Measurements from ENCODE around the gene CSNK1G1.
"Not testable (repeated sequence)": the region's sequence is repeated elsewhere in the genome, so short reads cannot be mapped to it uniquely, and the experiment has no call there.

Gene CSNK1G1

GRCh38 chr15:64355944-64356709 is at the start of gene CSNK1G1:
CSNK1G1 (minus strand) TSS chr15:64356173; CDS start chr15:64300499, 55,674 bp downstream.
- DNase-seq (ENCODE audit: low read depth in 3 of 3): peak; percentile 84 to 87 (median 86)

GRCh38 chr15:64400583-64400982 is 44.6 kb upstream of the CSNK1G1 start:
- DNase-seq (ENCODE audit: low read depth in 3 of 3): no peak

- DNase-seq (ENCODE audit: low read depth in 3 of 3): no peak
Observed at GRCh38 chr15:64398575-64398974, 42.6 kb upstream of the CSNK1G1 start.

GRCh38 chr15:64396789-64397188 is 40.8 kb upstream of the CSNK1G1 start:
- no peak for DNase-seq (ENCODE audit: low read depth in 3 of 3)

- DNase-seq (ENCODE audit: low read depth in 3 of 3): not testable (repeated sequence)
Observed at GRCh38 chr15:64392471-64392870, 36.5 kb upstream of the CSNK1G1 start.

GRCh38 chr15:64389036-64389435 is 33.1 kb upstream of the CSNK1G1 start:
- DNase-seq (ENCODE audit: low read depth in 3 of 3): no peak

- peak; percentile 88 to 96 (median 92) for DNase-seq (ENCODE audit: low read depth in 3 of 3)
Observed at GRCh38 chr15:64387562-64388168, 31.7 kb upstream of the CSNK1G1 start, which contains the start of gene TRIP4. TRIP4 (plus strand) TSS chr15:64387836; CDS start chr15:64387864, 28 bp downstream.

- DNase-seq (ENCODE audit: low read depth in 3 of 3): no peak
Observed at GRCh38 chr15:64386291-64386690, 30.3 kb upstream of the CSNK1G1 start.

- DNase-seq (ENCODE audit: low read depth in 3 of 3): no peak
Observed at GRCh38 chr15:64383760-64384159, 27.8 kb upstream of the CSNK1G1 start.

- DNase-seq (ENCODE audit: low read depth in 3 of 3): peak; percentile 91 to 94 (median 93)
Observed at GRCh38 chr15:64381000-64381751, 25.2 kb upstream of the CSNK1G1 start, which contains the start of gene PCLAF. PCLAF (minus strand) TSS chr15:64381441; CDS start chr15:64381371, 70 bp downstream.

- DNase-seq (ENCODE audit: low read depth in 3 of 3): not testable (repeated sequence)
Observed at GRCh38 chr15:64380130-64380870, 24.3 kb upstream of the CSNK1G1 start.

GRCh38 chr15:64379216-64379960 is 23.4 kb upstream of the CSNK1G1 start:
- DNase-seq (ENCODE audit: low read depth in 3 of 3): no peak

- DNase-seq (ENCODE audit: low read depth in 3 of 3): no peak
Observed at GRCh38 chr15:64373360-64373759, 17.4 kb upstream of the CSNK1G1 start.

GRCh38 chr15:64371383-64371782 is 15.4 kb upstream of the CSNK1G1 start:
- DNase-seq (ENCODE audit: low read depth in 3 of 3): not testable (repeated sequence)

- no peak for DNase-seq (ENCODE audit: low read depth in 3 of 3)
Observed at GRCh38 chr15:64369078-64369607, 13.2 kb upstream of the CSNK1G1 start.

- DNase-seq (ENCODE audit: low read depth in 3 of 3): no peak
Observed at GRCh38 chr15:64361259-64361658, 5.3 kb upstream of the CSNK1G1 start.

- DNase-seq (ENCODE audit: low read depth in 3 of 3): no peak
Observed at GRCh38 chr15:64356710-64357040, 702 bp upstream of the CSNK1G1 start.

GRCh38 chr15:64355348-64355943 is 527 bp downstream of the CSNK1G1 start:
- DNase-seq (ENCODE audit: low read depth in 3 of 3): peak; percentile 1 to 24 (median 4)

GRCh38 chr15:64354688-64355344 is 1.2 kb downstream of the CSNK1G1 start:
- DNase-seq (ENCODE audit: low read depth in 3 of 3): no peak

- no peak for DNase-seq (ENCODE audit: low read depth in 3 of 3)
Observed at GRCh38 chr15:64351265-64351664, 4.7 kb downstream of the CSNK1G1 start.
